CD4-positive, alpha-beta T cell treated with Interleukin-6 for 4 hours (primary cell): ENCODE data around the gene RANBP3.
"Not testable (repeated sequence)": the region's sequence is repeated elsewhere in the genome, so short reads cannot be mapped to it uniquely, and the experiment has no call there.

Experiments used
- DNase-seq: peaks from one replicate; pipeline ENCODE4 v3.0.0-alpha.2; 2020; ENCODE audit warnings: mixed read lengths

Gene RANBP3

GRCh38 chr19:5877882-5878281 is 100.1 kb downstream of the RANBP3 start:
- no peak for DNase-seq

GRCh38 chr19:5877427-5877826 is 100.5 kb downstream of the RANBP3 start:
- DNase-seq = no peak

- not testable (repeated sequence) for DNase-seq
Measured at GRCh38 chr19:5874496-5874895, 103.4 kb downstream of the RANBP3 start.

- DNase-seq = no peak
Measured at GRCh38 chr19:5873617-5874199, 104.2 kb downstream of the RANBP3 start.

- no peak for DNase-seq
Measured at GRCh38 chr19:5870986-5871394, 107.0 kb downstream of the RANBP3 start.

- no peak for DNase-seq
Measured at GRCh38 chr19:5867201-5868136, 110.5 kb downstream of the RANBP3 start.
